DMS53 (cell line): Measurements from ENCODE around the gene MECP2.

ENCODE experiments used
- DNase-seq: peaks from one replicate; lab custom pipeline; 2025; lab: John Stamatoyannopoulos, UW

The MECP2 gene

GRCh38 chrX:154115750-154116149, 18.2 kb upstream of the MECP2 start:
- DNase-seq, result no peak

GRCh38 chrX:154115071-154115470, 17.6 kb upstream of the MECP2 start:
- DNase-seq, result no peak

GRCh38 chrX:154114652-154115051, 17.1 kb upstream of the MECP2 start:
- no peak for DNase-seq

- DNase-seq, result no peak
These were observed 16.2 kb upstream of the MECP2 start for GRCh38 chrX:154113729-154114128.

- no peak for DNase-seq
These were observed 1.0 kb upstream of the MECP2 start for GRCh38 chrX:154098551-154098950.

GRCh38 chrX:154097003-154097588, 421 bp downstream of the MECP2 start:
- peak; percentile 78 for DNase-seq

GRCh38 chrX:154096140-154097002, 1.1 kb downstream of the MECP2 start:
- DNase-seq, result peak; percentile 55

- no peak for DNase-seq
These were observed 2.7 kb downstream of the MECP2 start for GRCh38 chrX:154094833-154095232.

GRCh38 chrX:154093965-154094364, 3.6 kb downstream of the MECP2 start:
- DNase-seq, result no peak

- no peak for DNase-seq
These were observed 5.1 kb downstream of the MECP2 start for GRCh38 chrX:154092371-154092770.

GRCh38 chrX:154091678-154092077, 5.8 kb downstream of the MECP2 start:
- DNase-seq, result no peak

- DNase-seq, result no peak
These were observed 6.8 kb downstream of the MECP2 start for GRCh38 chrX:154090731-154091130.

GRCh38 chrX:154084449-154085300, 12.8 kb downstream of the MECP2 start:
- no peak for DNase-seq

- no peak for DNase-seq
These were observed 14.4 kb downstream of the MECP2 start for GRCh38 chrX:154083126-154083517.

- DNase-seq, result no peak
These were observed 15.0 kb downstream of the MECP2 start for GRCh38 chrX:154082396-154083125.

- no peak for DNase-seq
These were observed 20.4 kb downstream of the MECP2 start for GRCh38 chrX:154077101-154077500.

GRCh38 chrX:154074199-154074598, 23.3 kb downstream of the MECP2 start:
- DNase-seq, result no peak

GRCh38 chrX:154072192-154072591, 25.3 kb downstream of the MECP2 start:
- DNase-seq, result no peak

GRCh38 chrX:154068560-154068959, 29.0 kb downstream of the MECP2 start:
- DNase-seq, result no peak

- no peak for DNase-seq
These were observed 32.7 kb downstream of the MECP2 start for GRCh38 chrX:154064637-154065435.

GRCh38 chrX:154063234-154063633, 34.3 kb downstream of the MECP2 start:
- no peak for DNase-seq
